ENCODE results near the gene TMEM62. TPM values are rescaled to one million over a fixed set of nuclear protein-coding genes. Genes with fewer than 3 reads are reported as not detected.

The TMEM62 gene
- total RNA-seq, 3 donors from 2014 or later, result 43.2 to 61.6 (median 59.4) TPM

DNA sequence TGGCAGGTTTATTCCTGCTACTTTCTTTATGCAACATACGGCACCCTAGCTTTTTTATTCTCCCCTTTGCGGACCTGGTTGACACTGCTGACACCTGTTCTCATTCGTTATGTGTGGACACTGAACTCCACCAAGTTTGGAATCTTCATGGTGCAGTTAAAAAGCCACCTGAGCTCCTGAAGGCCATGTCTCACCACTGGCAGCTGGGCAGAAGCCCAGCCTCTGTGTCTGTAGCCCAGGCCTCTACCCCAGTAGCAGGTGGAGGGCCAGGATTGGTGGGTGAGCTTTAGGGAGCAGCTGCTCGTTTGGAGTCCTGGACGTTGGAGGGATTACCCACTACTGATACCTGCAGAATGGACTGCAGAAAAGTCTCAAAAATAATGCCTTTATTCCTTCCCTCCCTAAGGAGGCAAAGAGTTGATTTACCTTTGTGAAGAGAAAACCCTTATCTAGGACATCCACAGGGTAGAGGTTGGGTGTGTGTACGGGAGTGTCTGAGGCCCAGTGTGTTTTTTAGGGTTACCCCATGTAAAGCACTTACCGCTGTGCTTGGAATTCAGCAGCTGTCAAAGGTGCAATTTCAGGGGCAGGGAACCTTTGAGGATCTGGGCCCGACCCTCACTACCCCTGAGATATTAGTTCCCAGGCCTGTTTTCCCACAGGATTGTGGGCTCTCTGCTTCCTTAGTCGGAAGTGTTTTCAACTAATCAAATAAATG is 51.2 kb downstream of the TMEM62 start:
- no peaks in the 10 kb centered on the region for H3K36me3 ChIP-seq
- peaks cover 2 to 14% of the 10 kb centered on the region in 2 donors for H3K4me1 ChIP-seq
- TF ChIP-seq, protein P1, sequence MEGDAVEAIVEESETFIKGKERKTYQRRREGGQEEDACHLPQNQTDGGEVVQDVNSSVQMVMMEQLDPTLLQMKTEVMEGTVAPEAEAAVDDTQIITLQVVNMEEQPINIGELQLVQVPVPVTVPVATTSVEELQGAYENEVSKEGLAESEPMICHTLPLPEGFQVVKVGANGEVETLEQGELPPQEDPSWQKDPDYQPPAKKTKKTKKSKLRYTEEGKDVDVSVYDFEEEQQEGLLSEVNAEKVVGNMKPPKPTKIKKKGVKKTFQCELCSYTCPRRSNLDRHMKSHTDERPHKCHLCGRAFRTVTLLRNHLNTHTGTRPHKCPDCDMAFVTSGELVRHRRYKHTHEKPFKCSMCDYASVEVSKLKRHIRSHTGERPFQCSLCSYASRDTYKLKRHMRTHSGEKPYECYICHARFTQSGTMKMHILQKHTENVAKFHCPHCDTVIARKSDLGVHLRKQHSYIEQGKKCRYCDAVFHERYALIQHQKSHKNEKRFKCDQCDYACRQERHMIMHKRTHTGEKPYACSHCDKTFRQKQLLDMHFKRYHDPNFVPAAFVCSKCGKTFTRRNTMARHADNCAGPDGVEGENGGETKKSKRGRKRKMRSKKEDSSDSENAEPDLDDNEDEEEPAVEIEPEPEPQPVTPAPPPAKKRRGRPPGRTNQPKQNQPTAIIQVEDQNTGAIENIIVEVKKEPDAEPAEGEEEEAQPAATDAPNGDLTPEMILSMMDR (IDR thresholded peaks at IDR 0.05), result no peak
- TF ChIP-seq POLR2AphosphoS5 (IDR thresholded peaks at IDR 0.05), result no peak
- TF ChIP-seq POLR2A (IDR thresholded peaks at IDR 0.05), result no peak
- H3K27ac ChIP-seq, result peak overlapping the region; percentile 94 to 97
- no peaks in the 10 kb centered on the region for H3K27me3 ChIP-seq
- H3K4me3 ChIP-seq, result peak overlapping the region; percentile 66 to 95 (median 89)
- intact Hi-C loops (cut with DNase I; ENCODE audit: low total_unique reads), result no loop called here
- H3K9me3 ChIP-seq, result no peaks in the 10 kb centered on the region
- no peak for DNase-seq (ENCODE audit: low spot score in 2 of 2)

DNA sequence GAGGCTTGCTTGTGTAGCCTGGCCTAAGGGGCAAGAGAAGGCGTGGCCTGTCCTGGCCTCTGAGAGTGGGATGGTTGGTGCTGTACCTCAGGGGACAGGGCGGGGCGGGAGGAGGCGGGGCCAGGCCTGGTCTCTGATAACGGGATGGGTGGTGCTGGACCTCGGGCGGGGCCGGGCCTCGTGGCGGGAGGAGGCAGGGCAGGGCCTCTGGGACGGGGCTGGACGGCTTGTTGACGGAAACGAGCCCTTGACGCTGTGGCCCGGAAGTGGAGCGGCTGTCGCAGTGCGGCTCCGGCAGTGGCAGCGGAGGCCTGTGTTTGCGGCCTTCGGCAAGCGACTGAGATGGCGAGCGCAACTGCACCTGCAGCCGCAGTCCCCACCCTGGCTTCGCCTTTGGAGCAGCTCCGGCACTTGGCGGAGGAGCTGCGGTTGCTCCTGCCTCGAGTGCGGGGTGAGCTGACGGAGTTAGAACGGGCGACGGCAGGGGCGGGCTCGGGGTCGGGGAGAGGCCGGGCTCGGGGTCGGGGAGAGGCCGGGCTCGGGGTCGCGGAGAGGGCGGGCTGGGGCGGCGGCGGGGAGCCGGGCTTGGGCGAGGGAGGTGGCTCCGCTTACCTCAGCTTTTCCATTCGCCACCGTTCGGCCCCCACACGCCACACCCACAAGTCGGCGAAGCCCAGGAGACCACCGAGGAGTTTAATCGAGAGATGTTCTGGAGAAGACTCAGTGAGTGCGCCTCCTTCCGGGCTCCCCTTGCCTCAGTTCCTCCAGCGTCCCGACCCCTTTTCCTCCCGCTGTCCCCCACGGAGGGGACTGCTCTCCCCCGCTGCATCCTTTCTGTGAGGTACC is 52.0 kb downstream of the TMEM62 start, which contains the start of gene CCNDBP1:
TSS of gene CCNDBP1 (plus strand) at position 247 of the 846 bp plus-strand sequence. CDS start at position 343, 96 bp downstream.
- intact Hi-C loops (cut with DNase I; ENCODE audit: low total_unique reads), result no loop called here
- TF ChIP-seq POLR2AphosphoS5 (IDR thresholded peaks at IDR 0.05), result peak; percentile 79 to 90 (median 82)
- TF ChIP-seq POLR2A (IDR thresholded peaks at IDR 0.05), result peak; percentile 47
- TF ChIP-seq, protein P1 (IDR thresholded peaks at IDR 0.05), result peak in 1 of 3 donors; percentile 33
- DNase-seq (ENCODE audit: low spot score in 2 of 2), result peak; percentile 83 to 87

DNA sequence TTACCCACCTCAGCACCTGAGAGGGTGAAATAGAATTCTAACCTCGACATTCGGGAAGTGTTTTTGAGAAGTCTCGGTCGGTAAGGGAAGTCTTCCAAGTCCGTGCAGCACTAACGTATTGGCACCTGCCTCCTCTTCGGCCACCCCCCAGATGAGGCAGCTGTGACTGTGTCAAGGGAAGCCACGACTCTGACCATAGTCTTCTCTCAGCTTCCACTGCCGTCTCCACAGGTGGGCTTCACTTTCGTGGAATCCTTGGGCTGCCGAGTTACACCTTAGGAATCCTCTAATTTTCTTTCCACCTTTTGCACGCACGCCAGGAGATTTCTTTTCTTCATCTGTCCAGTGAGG is 52.6 kb downstream of the TMEM62 start:
- no peak for TF ChIP-seq POLR2AphosphoS5 (IDR thresholded peaks at IDR 0.05)
- no peak for TF ChIP-seq POLR2A (IDR thresholded peaks at IDR 0.05)
- TF ChIP-seq, protein P1 (IDR thresholded peaks at IDR 0.05), result no peak
- intact Hi-C loops (cut with DNase I; ENCODE audit: low total_unique reads), result no loop called here

More for the DNA sequence above, 52.0 kb downstream of the TMEM62 start, which contains the start of gene CCNDBP1:
- no peaks in the 10 kb centered on the region for H3K27me3 ChIP-seq
- peak within 1 kb of the TSS; percentile 94 to 97 for H3K27ac ChIP-seq
- no peaks in the 10 kb centered on the region for H3K36me3 ChIP-seq
- H3K9me3 ChIP-seq, result no peaks in the 10 kb centered on the region
- H3K4me3 ChIP-seq, result peak within 1 kb of the TSS; percentile 66 to 95 (median 89)
- peaks cover 2 to 21% of the 10 kb centered on the region in 2 donors for H3K4me1 ChIP-seq

DNA sequence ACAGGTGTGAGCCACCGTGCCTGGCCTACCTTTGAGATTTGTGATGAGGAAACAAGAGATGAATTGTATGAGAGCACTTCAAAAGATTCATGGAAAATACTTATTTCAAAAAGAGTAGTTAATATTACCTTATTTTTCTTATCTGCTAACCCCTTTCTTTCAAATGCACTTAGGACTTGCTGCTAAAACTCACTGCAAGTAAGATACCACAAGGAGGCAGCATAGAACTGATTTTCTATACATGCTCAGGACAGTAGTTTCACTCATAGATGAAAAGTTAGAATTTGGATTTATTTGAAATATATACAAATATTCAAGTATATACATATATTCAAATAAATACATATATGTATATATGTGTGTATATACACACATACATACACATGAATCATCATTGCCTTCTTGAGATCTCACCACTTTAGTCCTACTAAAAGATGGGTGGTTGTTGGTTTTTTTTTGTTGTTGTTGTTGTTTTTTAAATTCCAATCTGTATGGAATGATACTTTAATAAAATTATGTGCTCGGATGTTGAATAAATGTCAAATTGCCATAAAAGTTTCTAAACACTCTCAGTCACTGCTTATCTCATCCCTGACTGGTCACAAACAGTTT is 54.3 kb downstream of the TMEM62 start:
- no peak for DNase-seq (ENCODE audit: low spot score in 2 of 2)
- intact Hi-C loops (cut with DNase I; ENCODE audit: low total_unique reads), result no loop called here
- Histone ChIP-seq H3K4me1 (peaks cover 2 to 21% of the 10 kb centered on the region in 2 donors), H3K27ac (no peak overlapping the region), H3K27me3 (no peaks in the 10 kb centered on the region), H3K9me3 (no peaks in the 10 kb centered on the region), H3K36me3 (no peaks in the 10 kb centered on the region), H3K4me3 (no peak overlapping the region)
- no peak for TF ChIP-seq POLR2A (IDR thresholded peaks at IDR 0.05)
- TF ChIP-seq, protein P1 (IDR thresholded peaks at IDR 0.05), result peak in 2 of 3 donors; percentile 31 to 48

More for the DNA sequence above, 52.6 kb downstream of the TMEM62 start:
- Histone ChIP-seq H3K27me3 (no peaks in the 10 kb centered on the region), H3K4me1 (peaks cover 2 to 21% of the 10 kb centered on the region in 2 donors), H3K9me3 (no peaks in the 10 kb centered on the region), H3K4me3 (peak overlapping the region; percentile 66 to 95 (median 89)), H3K36me3 (no peaks in the 10 kb centered on the region), H3K27ac (peak overlapping the region; percentile 94 to 97)
- no peak for DNase-seq (ENCODE audit: low spot score in 2 of 2)
